GM12892 (cell line): ENCODE data around the gene TENM4.

Source experiments
- POLR2A ChIP-seq: IDR thresholded peaks from 2 replicates; pipeline ENCODE4 v1.6.1; 2011; ENCODE audit warnings: low read depth, low read length, control low read depth
- TAF1 ChIP-seq: IDR thresholded peaks from 2 replicates; pipeline ENCODE4 v1.6.1; 2011; ENCODE audit warnings: low read depth, mild to moderate bottlenecking, control low read depth, low read length, borderline replicate concordance

- no peak for TF ChIP-seq POLR2A
- no peak for TF ChIP-seq TAF1
Measured at GRCh38 chr11:79174045-79175008, 266.5 kb downstream of the TENM4 start.
